GM12801 (cell line): Measurements from ENCODE around the gene NSMCE1.

ENCODE experiments used
- CTCF ChIP-seq: IDR thresholded peaks from one replicate; pipeline ENCODE4 v1.5.1; 2011; ENCODE audit warnings: control low read depth; ENCODE audit not compliant: insufficient read length; ENCODE audit errors: extremely low read depth

Gene NSMCE1

GRCh38 chr16:27221576-27222248, 46.9 kb downstream of the NSMCE1 start:
- TF ChIP-seq CTCF = no peak

GRCh38 chr16:27220991-27221390, 47.6 kb downstream of the NSMCE1 start:
- no peak for TF ChIP-seq CTCF

- TF ChIP-seq CTCF = no peak
Measured at GRCh38 chr16:27220527-27220926, 48.0 kb downstream of the NSMCE1 start.

- TF ChIP-seq CTCF = no peak
Measured at GRCh38 chr16:27220120-27220519, 48.5 kb downstream of the NSMCE1 start.

- no peak for TF ChIP-seq CTCF
Measured at GRCh38 chr16:27219161-27219560, 49.4 kb downstream of the NSMCE1 start.

- TF ChIP-seq CTCF = no peak
Measured at GRCh38 chr16:27218756-27219155, 49.8 kb downstream of the NSMCE1 start.

GRCh38 chr16:27217256-27217655, 51.3 kb downstream of the NSMCE1 start:
- TF ChIP-seq CTCF = no peak

- no peak for TF ChIP-seq CTCF
Measured at GRCh38 chr16:27216297-27216885, 52.2 kb downstream of the NSMCE1 start.
